ENCODE results near the gene BEND2. TPM values are rescaled to one million over a fixed set of nuclear protein-coding genes. Genes with fewer than 3 reads are reported as not detected.

The BEND2 gene
- total RNA-seq, 1 donor from 2014 or later, result not detected

GRCh38 chrX:18151157-18151556, 69.5 kb downstream of the BEND2 start:
- Mint-ChIP-seq H3K4me1 (ENCODE audit: low read depth, unreplicated experiment) (no peaks in the 10 kb centered on the region), H3K4me3 (ENCODE audit: unreplicated experiment) (no peak overlapping the region), H3K27ac (ENCODE audit: unreplicated experiment) (no peak overlapping the region), H3K27me3 (ENCODE audit: unreplicated experiment) (peaks cover 3% of the 10 kb centered on the region), H3K9me3 (ENCODE audit: unreplicated experiment) (no peaks in the 10 kb centered on the region), H3K36me3 (ENCODE audit: unreplicated experiment) (no peaks in the 10 kb centered on the region)
- no peak for TF ChIP-seq CTCF (IDR thresholded peaks at IDR 0.05; ENCODE audit: partially characterized antibody, unreplicated experiment)
- no peak for DNase-seq

GRCh38 chrX:18149454-18149853, 71.2 kb downstream of the BEND2 start:
- Mint-ChIP-seq H3K4me1 (ENCODE audit: low read depth, unreplicated experiment) (no peaks in the 10 kb centered on the region), H3K36me3 (ENCODE audit: unreplicated experiment) (no peaks in the 10 kb centered on the region), H3K27ac (ENCODE audit: unreplicated experiment) (no peak overlapping the region), H3K9me3 (ENCODE audit: unreplicated experiment) (no peaks in the 10 kb centered on the region), H3K4me3 (ENCODE audit: unreplicated experiment) (no peak overlapping the region), H3K27me3 (ENCODE audit: unreplicated experiment) (peaks cover 3% of the 10 kb centered on the region)
- TF ChIP-seq CTCF (IDR thresholded peaks at IDR 0.05; ENCODE audit: partially characterized antibody, unreplicated experiment), result no peak
- no peak for DNase-seq

- H3K4me1 Mint-ChIP-seq (ENCODE audit: low read depth, unreplicated experiment), result no peaks in the 10 kb centered on the region
- no peak overlapping the region for H3K27ac Mint-ChIP-seq (ENCODE audit: unreplicated experiment)
- no peak for DNase-seq
- H3K9me3 Mint-ChIP-seq (ENCODE audit: unreplicated experiment), result no peaks in the 10 kb centered on the region
- peaks cover 3% of the 10 kb centered on the region for H3K27me3 Mint-ChIP-seq (ENCODE audit: unreplicated experiment)
- H3K4me3 Mint-ChIP-seq (ENCODE audit: unreplicated experiment), result no peak overlapping the region
- TF ChIP-seq CTCF (IDR thresholded peaks at IDR 0.05; ENCODE audit: partially characterized antibody, unreplicated experiment), result no peak
- no peaks in the 10 kb centered on the region for H3K36me3 Mint-ChIP-seq (ENCODE audit: unreplicated experiment)
Measured at GRCh38 chrX:18146954-18147353, 73.7 kb downstream of the BEND2 start.

- no peak overlapping the region for H3K27ac Mint-ChIP-seq (ENCODE audit: unreplicated experiment)
- no peak overlapping the region for H3K4me3 Mint-ChIP-seq (ENCODE audit: unreplicated experiment)
- H3K27me3 Mint-ChIP-seq (ENCODE audit: unreplicated experiment), result peaks cover 3% of the 10 kb centered on the region
- H3K4me1 Mint-ChIP-seq (ENCODE audit: low read depth, unreplicated experiment), result no peaks in the 10 kb centered on the region
- TF ChIP-seq CTCF (IDR thresholded peaks at IDR 0.05; ENCODE audit: partially characterized antibody, unreplicated experiment), result no peak
- H3K9me3 Mint-ChIP-seq (ENCODE audit: unreplicated experiment), result no peaks in the 10 kb centered on the region
- no peaks in the 10 kb centered on the region for H3K36me3 Mint-ChIP-seq (ENCODE audit: unreplicated experiment)
- no peak for DNase-seq
Measured at GRCh38 chrX:18146009-18146408, 74.7 kb downstream of the BEND2 start.

GRCh38 chrX:18136816-18137215, 83.9 kb downstream of the BEND2 start:
- no peak for DNase-seq
- Mint-ChIP-seq H3K27me3 (ENCODE audit: unreplicated experiment) (peaks cover 1% of the 10 kb centered on the region), H3K4me3 (ENCODE audit: unreplicated experiment) (no peak overlapping the region), H3K27ac (ENCODE audit: unreplicated experiment) (no peak overlapping the region), H3K9me3 (ENCODE audit: unreplicated experiment) (no peaks in the 10 kb centered on the region), H3K4me1 (ENCODE audit: low read depth, unreplicated experiment) (peaks cover 11% of the 10 kb centered on the region), H3K36me3 (ENCODE audit: unreplicated experiment) (no peaks in the 10 kb centered on the region)
- no peak for TF ChIP-seq CTCF (IDR thresholded peaks at IDR 0.05; ENCODE audit: partially characterized antibody, unreplicated experiment)

Measured in glutamatergic neuron (in vitro differentiated cells).